ENCODE results near the gene SMIM7.

Gene SMIM7

GRCh38 chr19:16604615-16605014, 55.3 kb downstream of the SMIM7 start:
- peaks cover 47% of the 10 kb centered on the region for H4K20me1 ChIP-seq (ENCODE audit: control insufficient read depth, insufficient read depth, low read depth, low read length)
- H3K9me3 ChIP-seq (ENCODE audit: control insufficient read depth, insufficient read depth, low read length): no peaks in the 10 kb centered on the region
- no peaks in the 10 kb centered on the region for H3K27me3 ChIP-seq (ENCODE audit: control insufficient read depth, low read length)
- TF ChIP-seq EZH2phosphoT487 (IDR thresholded peaks at IDR 0.05; ENCODE audit: borderline replicate concordance, low read length) (no peak), CTCF (IDR thresholded peaks at IDR 0.05; ENCODE audit: low read depth, low read length, poor library complexity, severe bottlenecking) (no peak)
- peaks cover 34% of the 10 kb centered on the region for H3K36me3 ChIP-seq (ENCODE audit: control insufficient read depth, low read length)
- peaks cover 99% of the 10 kb centered on the region for H3K79me2 ChIP-seq (ENCODE audit: control insufficient read depth, low read length)
- no peak overlapping the region for H3K4me2 ChIP-seq (ENCODE audit: low read length)
- H3K4me1 ChIP-seq (ENCODE audit: control insufficient read depth, low read length): peaks cover 47% of the 10 kb centered on the region
- no peak overlapping the region for H3K4me3 ChIP-seq (ENCODE audit: low read length)
- H3K9me2 ChIP-seq (replicated peaks; ENCODE audit: control insufficient read depth, low read length): no peaks in the 10 kb centered on the region
- 0 out of 2 replicates have a peak, but pooled peaks cover 3% of the 10 kb centered on the region for H3F3A ChIP-seq (ENCODE audit: control insufficient read depth, insufficient read depth)
- H3K27ac ChIP-seq (ENCODE audit: low read depth, low read length): no peak overlapping the region

GRCh38 chr19:16603090-16603489, 56.9 kb downstream of the SMIM7 start:
- H3K4me3 ChIP-seq (ENCODE audit: low read length): no peak overlapping the region
- no peaks in the 10 kb centered on the region for H3K9me3 ChIP-seq (ENCODE audit: control insufficient read depth, insufficient read depth, low read length)
- H3K36me3 ChIP-seq (ENCODE audit: control insufficient read depth, low read length): peaks cover 36% of the 10 kb centered on the region
- H3K79me2 ChIP-seq (ENCODE audit: control insufficient read depth, low read length): peaks cover 99% of the 10 kb centered on the region
- no peak overlapping the region for H3K27ac ChIP-seq (ENCODE audit: low read depth, low read length)
- TF ChIP-seq CTCF (IDR thresholded peaks at IDR 0.05; ENCODE audit: low read depth, low read length, poor library complexity, severe bottlenecking) (no peak), EZH2phosphoT487 (IDR thresholded peaks at IDR 0.05; ENCODE audit: borderline replicate concordance, low read length) (no peak)
- peaks cover 37% of the 10 kb centered on the region for H3K4me1 ChIP-seq (ENCODE audit: control insufficient read depth, low read length)
- H3K4me2 ChIP-seq (ENCODE audit: low read length): no peak overlapping the region
- H3F3A ChIP-seq (ENCODE audit: control insufficient read depth, insufficient read depth): 0 out of 2 replicates have a peak, but pooled peaks cover 3% of the 10 kb centered on the region
- no peaks in the 10 kb centered on the region for H3K9me2 ChIP-seq (replicated peaks; ENCODE audit: control insufficient read depth, low read length)
- peaks cover 52% of the 10 kb centered on the region; the same call in 1 of the 2 replicates for H4K20me1 ChIP-seq (ENCODE audit: control insufficient read depth, insufficient read depth, low read depth, low read length)
- H3K27me3 ChIP-seq (ENCODE audit: control insufficient read depth, low read length): no peaks in the 10 kb centered on the region

GRCh38 chr19:16601378-16602052, 58.4 kb downstream of the SMIM7 start:
- H3K79me2 ChIP-seq (ENCODE audit: control insufficient read depth, low read length): peaks cover 99% of the 10 kb centered on the region
- no peaks in the 10 kb centered on the region for H3K9me2 ChIP-seq (replicated peaks; ENCODE audit: control insufficient read depth, low read length)
- no peaks in the 10 kb centered on the region for H3K27me3 ChIP-seq (ENCODE audit: control insufficient read depth, low read length)
- TF ChIP-seq EZH2phosphoT487 (IDR thresholded peaks at IDR 0.05; ENCODE audit: borderline replicate concordance, low read length) (no peak), CTCF (IDR thresholded peaks at IDR 0.05; ENCODE audit: low read depth, low read length, poor library complexity, severe bottlenecking) (no peak)
- H3K36me3 ChIP-seq (ENCODE audit: control insufficient read depth, low read length): peaks cover 25% of the 10 kb centered on the region
- H4K20me1 ChIP-seq (ENCODE audit: control insufficient read depth, insufficient read depth, low read depth, low read length): peaks cover 47% of the 10 kb centered on the region
- no peak overlapping the region for H3K4me2 ChIP-seq (ENCODE audit: low read length)
- no peak overlapping the region for H3K4me3 ChIP-seq (ENCODE audit: low read length)
- H3F3A ChIP-seq (ENCODE audit: control insufficient read depth, insufficient read depth): 0 out of 2 replicates have a peak, but pooled peaks cover 3% of the 10 kb centered on the region
- H3K9me3 ChIP-seq (ENCODE audit: control insufficient read depth, insufficient read depth, low read length): no peaks in the 10 kb centered on the region
- H3K4me1 ChIP-seq (ENCODE audit: control insufficient read depth, low read length): peaks cover 34% of the 10 kb centered on the region
- H3K27ac ChIP-seq (ENCODE audit: low read depth, low read length): no peak overlapping the region
